WTC11 (cell line): ENCODE measurements around the gene MICU2. TPM values are rescaled to one million over a fixed set of nuclear protein-coding genes. Genes with fewer than 3 reads are reported as not detected.

ENCODE experiments used
- ATAC-seq: fragments of 200-7000 bp; cut with Tn5 transposase; 2 replicates; pipeline ENCODE4 v1.10.0; 2021; ENCODE audit warnings: mild to moderate bottlenecking, moderate library complexity
- CTCF ChIA-PET: fragments of 300-600 bp; sonication (Branson Sonifier 250); formaldehyde crosslinking; loops from one replicate; lab custom pipeline; 2021; ENCODE audit warnings: antibody characterized with exemption; lab: Charles Lee
- POLR2A ChIA-PET: fragments of 350-600 bp; sonication (Branson Sonifier 250); formaldehyde crosslinking; loops from one replicate; lab custom pipeline; 2021; ENCODE audit warnings: antibody characterized with exemption; lab: Charles Lee
- DNase-seq: peaks from one replicate; pipeline ENCODE4 v3.0.0; 2021; ENCODE audit warnings: low spot score
- H3K27ac Mint-ChIP-seq: 2 replicates; pipeline ENCODE4 v1.8.0; 2021; ENCODE audit warnings: mixed read lengths
- H3K27me3 Mint-ChIP-seq: 2 replicates; pipeline ENCODE4 v1.8.0; 2021; ENCODE audit warnings: low read depth, mild to moderate bottlenecking, moderate library complexity, mixed read lengths
- H3K36me3 Mint-ChIP-seq: 2 replicates; pipeline ENCODE4 v1.8.0; 2021; ENCODE audit warnings: mixed read lengths
- H3K4me1 Mint-ChIP-seq: 2 replicates; pipeline ENCODE4 v1.8.0; 2022; ENCODE audit warnings: mixed read lengths
- H3K4me3 Mint-ChIP-seq: 2 replicates; pipeline ENCODE4 v1.8.0; 2021; ENCODE audit warnings: mild to moderate bottlenecking, moderate library complexity, mixed read lengths
- H3K9me3 Mint-ChIP-seq: 2 replicates; pipeline ENCODE4 v1.8.0; 2021; ENCODE audit warnings: mixed read lengths
- AR ChIP-seq: fragments of 250-450 bp; sonication (Bioruptor Pico); IDR thresholded peaks from 2 replicates; pipeline ENCODE4 v1.9.0; 2021; ENCODE audit warnings: mild to moderate bottlenecking
- CBFB ChIP-seq: sonication (generic); formaldehyde crosslinking; IDR thresholded peaks from 2 replicates; pipeline ENCODE4 v1.8.1; 2022; ENCODE audit warnings: mild to moderate bottlenecking, low read depth, missing genetic modification reagents
- FOXJ3 ChIP-seq: sonication (generic); formaldehyde crosslinking; IDR thresholded peaks from 2 replicates; pipeline ENCODE4 v1.9.0; 2021; ENCODE audit warnings: missing genetic modification reagents, mild to moderate bottlenecking, borderline replicate concordance
- FOXK1 ChIP-seq: sonication (generic); formaldehyde crosslinking; IDR thresholded peaks from 2 replicates; pipeline ENCODE4 v1.8.0; 2022; ENCODE audit warnings: mild to moderate bottlenecking, moderate library complexity, missing genetic modification reagents
- GRHL2 ChIP-seq: fragments of 250-450 bp; sonication (Bioruptor Pico); IDR thresholded peaks from 2 replicates; pipeline ENCODE4 v1.8.0; 2022; ENCODE audit warnings: mild to moderate bottlenecking, moderate library complexity; ENCODE audit not compliant: insufficient replicate concordance, severe bottlenecking
- JUN ChIP-seq: sonication (generic); formaldehyde crosslinking; IDR thresholded peaks from 2 replicates; pipeline ENCODE4 v1.8.0; 2023; ENCODE audit warnings: mild to moderate bottlenecking, missing genetic modification reagents
- MXD4 ChIP-seq: fragments of 250-450 bp; sonication (Bioruptor Pico); IDR thresholded peaks from 2 replicates; pipeline ENCODE4 v1.8.0; 2021; ENCODE audit warnings: mild to moderate bottlenecking, moderate library complexity, borderline replicate concordance
- NFATC4 ChIP-seq: fragments of 250-450 bp; sonication (Bioruptor Pico); IDR thresholded peaks from 2 replicates; pipeline ENCODE4 v1.9.0; 2021; ENCODE audit warnings: mild to moderate bottlenecking
- NFYB ChIP-seq: sonication (generic); formaldehyde crosslinking; conservative IDR thresholded peaks from 2 replicates; pipeline ENCODE4 v1.8.0; 2022; ENCODE audit warnings: low read depth, missing genetic modification reagents
- NR2C2 ChIP-seq: sonication (generic); formaldehyde crosslinking; IDR thresholded peaks from 2 replicates; pipeline ENCODE4 v1.8.0; 2022; ENCODE audit warnings: mild to moderate bottlenecking, missing genetic modification reagents
- OVOL2 ChIP-seq: fragments of 250-450 bp; sonication (Bioruptor Pico); IDR thresholded peaks from 2 replicates; pipeline ENCODE4 v1.9.0; 2021; ENCODE audit warnings: mild to moderate bottlenecking, borderline replicate concordance
- TCF7 ChIP-seq: sonication (generic); formaldehyde crosslinking; IDR thresholded peaks from 2 replicates; pipeline ENCODE4 v1.8.0; 2022; ENCODE audit warnings: mild to moderate bottlenecking, low read depth, missing genetic modification reagents, moderate library complexity
- TEAD1 ChIP-seq: sonication (generic); formaldehyde crosslinking; IDR thresholded peaks from 2 replicates; pipeline ENCODE4 v1.8.0; 2022; ENCODE audit warnings: mild to moderate bottlenecking, missing genetic modification reagents
- TEAD4 ChIP-seq: sonication (generic); formaldehyde crosslinking; IDR thresholded peaks from 2 replicates; pipeline ENCODE4 v1.8.0; 2022; ENCODE audit warnings: mild to moderate bottlenecking, missing genetic modification reagents
- TP53 ChIP-seq: sonication (generic); formaldehyde crosslinking; IDR thresholded peaks from 2 replicates; pipeline ENCODE4 v1.8.1; 2023; ENCODE audit warnings: mild to moderate bottlenecking, missing genetic modification reagents
- ZNF232 ChIP-seq: sonication (generic); formaldehyde crosslinking; IDR thresholded peaks from 2 replicates; pipeline ENCODE4 v1.8.0; 2022; ENCODE audit warnings: mild to moderate bottlenecking, missing genetic modification reagents
- total RNA-seq: library from RNA; stranded (reverse); gene quantifications from 3 replicates; pipeline ENCODE4 v1.2.3, GENCODE V29; 2021
- TF ChIP-seq, protein P1 (sequence below): sonication (generic); formaldehyde crosslinking; IDR thresholded peaks from 2 replicates; pipeline ENCODE4 v1.8.0; 2022; ENCODE audit warnings: mild to moderate bottlenecking, missing genetic modification reagents
- TF ChIP-seq, protein P2 (sequence below): sonication (generic); formaldehyde crosslinking; IDR thresholded peaks from 2 replicates; pipeline ENCODE4 v1.8.0; 2022; ENCODE audit warnings: mild to moderate bottlenecking, missing genetic modification reagents
- TF ChIP-seq, protein P3 (sequence below): sonication (generic); formaldehyde crosslinking; IDR thresholded peaks from 2 replicates; pipeline ENCODE4 v1.8.1; 2022; ENCODE audit warnings: mild to moderate bottlenecking, missing genetic modification reagents, moderate library complexity, borderline replicate concordance
- TF ChIP-seq, protein P4 (sequence below): sonication (generic); formaldehyde crosslinking; IDR thresholded peaks from 2 replicates; pipeline ENCODE4 v1.8.0; 2023; ENCODE audit warnings: missing genetic modification reagents
- TF ChIP-seq, protein P5 (sequence below): fragments of 250-450 bp; sonication (Bioruptor Pico); IDR thresholded peaks from 2 replicates; pipeline ENCODE4 v1.9.0; 2021; ENCODE audit warnings: mild to moderate bottlenecking, borderline replicate concordance

The MICU2 gene
- total RNA-seq, 1 experiment from 2014 or later: 33.8 TPM

DNA sequence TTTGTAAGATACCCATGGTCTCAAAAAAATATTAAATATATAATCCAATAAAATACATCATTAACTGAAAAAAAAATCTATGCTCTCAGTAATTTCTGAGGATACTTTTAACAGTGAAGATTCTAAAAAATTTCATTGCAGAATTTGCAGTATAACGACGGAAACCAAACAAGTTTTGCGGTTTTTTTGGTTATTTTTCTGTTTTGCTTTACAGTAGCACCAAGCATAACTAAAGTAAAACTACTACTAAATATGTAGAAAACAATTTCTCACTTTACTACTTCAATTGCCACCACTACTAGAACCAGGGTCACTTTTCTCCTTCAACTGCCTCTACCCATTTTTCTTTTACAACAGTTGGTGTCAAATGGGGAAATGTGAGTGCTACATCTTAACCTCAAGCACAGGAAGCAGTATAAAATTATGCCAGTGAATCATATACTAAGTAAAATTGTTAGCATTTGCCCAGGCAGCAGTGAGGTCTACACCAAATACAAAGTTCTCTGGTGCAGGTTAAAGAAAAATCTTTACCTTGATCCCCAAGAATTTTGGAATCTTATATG lies 24.1 kb downstream of the MICU2 start (continued):
- TF ChIP-seq NFYB: no peak
- no peak for TF ChIP-seq ZNF232 (CRISPR knock-in tag)

- peaks cover 25% of the 10 kb centered on the region for H3K4me1 Mint-ChIP-seq
- no peak overlapping the region for H3K27ac Mint-ChIP-seq
- POLR2A ChIA-PET: no interaction called here
- CTCF ChIA-PET: no interaction called here
- ATAC-seq (no peak), DNase-seq (no peak)
- H3K4me3 Mint-ChIP-seq: no peak overlapping the region
- H3K27me3 Mint-ChIP-seq: no peaks in the 10 kb centered on the region
- H3K36me3 Mint-ChIP-seq: peaks cover 14% of the 10 kb centered on the region
- TF ChIP-seq TEAD4 (CRISPR knock-in tag): no peak
- TF ChIP-seq, protein P1, sequence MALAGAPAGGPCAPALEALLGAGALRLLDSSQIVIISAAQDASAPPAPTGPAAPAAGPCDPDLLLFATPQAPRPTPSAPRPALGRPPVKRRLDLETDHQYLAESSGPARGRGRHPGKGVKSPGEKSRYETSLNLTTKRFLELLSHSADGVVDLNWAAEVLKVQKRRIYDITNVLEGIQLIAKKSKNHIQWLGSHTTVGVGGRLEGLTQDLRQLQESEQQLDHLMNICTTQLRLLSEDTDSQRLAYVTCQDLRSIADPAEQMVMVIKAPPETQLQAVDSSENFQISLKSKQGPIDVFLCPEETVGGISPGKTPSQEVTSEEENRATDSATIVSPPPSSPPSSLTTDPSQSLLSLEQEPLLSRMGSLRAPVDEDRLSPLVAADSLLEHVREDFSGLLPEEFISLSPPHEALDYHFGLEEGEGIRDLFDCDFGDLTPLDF (CRISPR knock-in tag): no peak
- TF ChIP-seq GRHL2: no peak
- TF ChIP-seq TP53 (CRISPR knock-in tag): no peak
- no peak for TF ChIP-seq MXD4 (CRISPR knock-in tag)
- TF ChIP-seq, protein P2, sequence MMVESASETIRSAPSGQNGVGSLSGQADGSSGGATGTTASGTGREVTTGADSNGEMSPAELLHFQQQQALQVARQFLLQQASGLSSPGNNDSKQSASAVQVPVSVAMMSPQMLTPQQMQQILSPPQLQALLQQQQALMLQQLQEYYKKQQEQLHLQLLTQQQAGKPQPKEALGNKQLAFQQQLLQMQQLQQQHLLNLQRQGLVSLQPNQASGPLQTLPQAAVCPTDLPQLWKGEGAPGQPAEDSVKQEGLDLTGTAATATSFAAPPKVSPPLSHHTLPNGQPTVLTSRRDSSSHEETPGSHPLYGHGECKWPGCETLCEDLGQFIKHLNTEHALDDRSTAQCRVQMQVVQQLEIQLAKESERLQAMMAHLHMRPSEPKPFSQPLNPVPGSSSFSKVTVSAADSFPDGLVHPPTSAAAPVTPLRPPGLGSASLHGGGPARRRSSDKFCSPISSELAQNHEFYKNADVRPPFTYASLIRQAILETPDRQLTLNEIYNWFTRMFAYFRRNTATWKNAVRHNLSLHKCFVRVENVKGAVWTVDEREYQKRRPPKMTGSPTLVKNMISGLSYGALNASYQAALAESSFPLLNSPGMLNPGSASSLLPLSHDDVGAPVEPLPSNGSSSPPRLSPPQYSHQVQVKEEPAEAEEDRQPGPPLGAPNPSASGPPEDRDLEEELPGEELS: no peak
- TF ChIP-seq, protein P3, sequence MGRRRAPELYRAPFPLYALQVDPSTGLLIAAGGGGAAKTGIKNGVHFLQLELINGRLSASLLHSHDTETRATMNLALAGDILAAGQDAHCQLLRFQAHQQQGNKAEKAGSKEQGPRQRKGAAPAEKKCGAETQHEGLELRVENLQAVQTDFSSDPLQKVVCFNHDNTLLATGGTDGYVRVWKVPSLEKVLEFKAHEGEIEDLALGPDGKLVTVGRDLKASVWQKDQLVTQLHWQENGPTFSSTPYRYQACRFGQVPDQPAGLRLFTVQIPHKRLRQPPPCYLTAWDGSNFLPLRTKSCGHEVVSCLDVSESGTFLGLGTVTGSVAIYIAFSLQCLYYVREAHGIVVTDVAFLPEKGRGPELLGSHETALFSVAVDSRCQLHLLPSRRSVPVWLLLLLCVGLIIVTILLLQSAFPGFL (CRISPR knock-in tag): no peak
- H3K9me3 Mint-ChIP-seq: peaks cover 17% of the 10 kb centered on the region
Measured at GRCh38 chr13:21578748-21579147, 25.2 kb downstream of the MICU2 start.

DNA sequence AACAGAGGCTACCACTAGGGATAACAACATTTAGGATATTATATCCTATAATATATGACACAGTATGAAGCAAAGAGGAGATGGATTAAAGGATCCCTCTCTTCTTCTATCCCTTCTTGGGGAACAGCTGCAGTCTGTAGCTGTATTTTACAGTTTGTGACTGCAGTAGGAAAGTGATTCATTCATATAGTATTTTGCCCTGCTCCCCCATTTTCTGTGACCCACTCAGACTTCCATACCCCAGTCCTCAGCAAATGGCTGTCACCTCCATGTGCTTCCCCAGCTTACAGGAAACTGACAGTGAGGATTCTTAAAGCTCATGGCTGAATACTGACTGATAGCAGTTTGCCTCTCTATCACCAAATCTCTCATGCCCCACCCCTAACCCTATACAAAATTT lies 27.5 kb downstream of the MICU2 start:
- ATAC-seq (no peak), DNase-seq (no peak)
- Mint-ChIP-seq H3K27me3 (no peaks in the 10 kb centered on the region), H3K4me1 (peaks cover 31% of the 10 kb centered on the region), H3K27ac (no peak overlapping the region), H3K4me3 (no peak overlapping the region), H3K36me3 (no peaks in the 10 kb centered on the region), H3K9me3 (no peaks in the 10 kb centered on the region)
- ChIA-PET POLR2A (no interaction called here), CTCF (interaction anchor here (1.0 to 1.1 kb wide), 2 partner anchors 18 kb away, joined by 4 read pairs; no protein-coding TSS in a partner anchor)
- TF ChIP-seq, protein P4, sequence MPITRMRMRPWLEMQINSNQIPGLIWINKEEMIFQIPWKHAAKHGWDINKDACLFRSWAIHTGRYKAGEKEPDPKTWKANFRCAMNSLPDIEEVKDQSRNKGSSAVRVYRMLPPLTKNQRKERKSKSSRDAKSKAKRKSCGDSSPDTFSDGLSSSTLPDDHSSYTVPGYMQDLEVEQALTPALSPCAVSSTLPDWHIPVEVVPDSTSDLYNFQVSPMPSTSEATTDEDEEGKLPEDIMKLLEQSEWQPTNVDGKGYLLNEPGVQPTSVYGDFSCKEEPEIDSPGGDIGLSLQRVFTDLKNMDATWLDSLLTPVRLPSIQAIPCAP (CRISPR knock-in tag): no peak
- no peak for TF ChIP-seq FOXJ3
- no peak for TF ChIP-seq TCF7 (CRISPR knock-in tag)
- TF ChIP-seq FOXK1 (CRISPR knock-in tag): no peak
- TF ChIP-seq, protein P5, sequence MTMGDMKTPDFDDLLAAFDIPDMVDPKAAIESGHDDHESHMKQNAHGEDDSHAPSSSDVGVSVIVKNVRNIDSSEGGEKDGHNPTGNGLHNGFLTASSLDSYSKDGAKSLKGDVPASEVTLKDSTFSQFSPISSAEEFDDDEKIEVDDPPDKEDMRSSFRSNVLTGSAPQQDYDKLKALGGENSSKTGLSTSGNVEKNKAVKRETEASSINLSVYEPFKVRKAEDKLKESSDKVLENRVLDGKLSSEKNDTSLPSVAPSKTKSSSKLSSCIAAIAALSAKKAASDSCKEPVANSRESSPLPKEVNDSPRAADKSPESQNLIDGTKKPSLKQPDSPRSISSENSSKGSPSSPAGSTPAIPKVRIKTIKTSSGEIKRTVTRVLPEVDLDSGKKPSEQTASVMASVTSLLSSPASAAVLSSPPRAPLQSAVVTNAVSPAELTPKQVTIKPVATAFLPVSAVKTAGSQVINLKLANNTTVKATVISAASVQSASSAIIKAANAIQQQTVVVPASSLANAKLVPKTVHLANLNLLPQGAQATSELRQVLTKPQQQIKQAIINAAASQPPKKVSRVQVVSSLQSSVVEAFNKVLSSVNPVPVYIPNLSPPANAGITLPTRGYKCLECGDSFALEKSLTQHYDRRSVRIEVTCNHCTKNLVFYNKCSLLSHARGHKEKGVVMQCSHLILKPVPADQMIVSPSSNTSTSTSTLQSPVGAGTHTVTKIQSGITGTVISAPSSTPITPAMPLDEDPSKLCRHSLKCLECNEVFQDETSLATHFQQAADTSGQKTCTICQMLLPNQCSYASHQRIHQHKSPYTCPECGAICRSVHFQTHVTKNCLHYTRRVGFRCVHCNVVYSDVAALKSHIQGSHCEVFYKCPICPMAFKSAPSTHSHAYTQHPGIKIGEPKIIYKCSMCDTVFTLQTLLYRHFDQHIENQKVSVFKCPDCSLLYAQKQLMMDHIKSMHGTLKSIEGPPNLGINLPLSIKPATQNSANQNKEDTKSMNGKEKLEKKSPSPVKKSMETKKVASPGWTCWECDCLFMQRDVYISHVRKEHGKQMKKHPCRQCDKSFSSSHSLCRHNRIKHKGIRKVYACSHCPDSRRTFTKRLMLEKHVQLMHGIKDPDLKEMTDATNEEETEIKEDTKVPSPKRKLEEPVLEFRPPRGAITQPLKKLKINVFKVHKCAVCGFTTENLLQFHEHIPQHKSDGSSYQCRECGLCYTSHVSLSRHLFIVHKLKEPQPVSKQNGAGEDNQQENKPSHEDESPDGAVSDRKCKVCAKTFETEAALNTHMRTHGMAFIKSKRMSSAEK (CRISPR knock-in tag): no peak
- no peak for TF ChIP-seq TEAD1 (CRISPR knock-in tag)
- no peak for TF ChIP-seq JUN (CRISPR knock-in tag)
- no peak for TF ChIP-seq NFATC4 (CRISPR knock-in tag)
- no peak for TF ChIP-seq CBFB (CRISPR knock-in tag)
- TF ChIP-seq MXD4 (CRISPR knock-in tag): no peak
- TF ChIP-seq AR (CRISPR knock-in tag): no peak
- no peak for TF ChIP-seq OVOL2 (CRISPR knock-in tag)
- no peak for TF ChIP-seq NR2C2 (CRISPR knock-in tag)
